Chondrocyte (in vitro differentiated cells): Measurements from ENCODE around the gene SLC1A1. TPM values are rescaled to one million over a fixed set of nuclear protein-coding genes. Genes with fewer than 3 reads are reported as not detected.
"Not testable (repeated sequence)": the region's sequence is repeated elsewhere in the genome, so short reads cannot be mapped to it uniquely, and the experiment has no call there.

ENCODE experiments used
- DNase-seq: peaks from one replicate; pipeline ENCODE4 v3.0.0; 2021; ENCODE audit warnings: mixed read lengths, low spot score
- H3K27ac Mint-ChIP-seq: one replicate; pipeline ENCODE4 v1.8.0; 2021; ENCODE audit warnings: mild to moderate bottlenecking, moderate library complexity, mixed read lengths; ENCODE audit not compliant: unreplicated experiment
- H3K27me3 Mint-ChIP-seq: 2 replicates; pipeline ENCODE4 v1.8.0; 2021; ENCODE audit warnings: low read depth, mixed read lengths
- H3K36me3 Mint-ChIP-seq: 2 replicates; pipeline ENCODE4 v1.8.0; 2021; ENCODE audit warnings: low read depth, mixed read lengths
- H3K4me1 Mint-ChIP-seq: 2 replicates; pipeline ENCODE4 v1.8.0; 2021; ENCODE audit warnings: low read depth, mild to moderate bottlenecking, mixed read lengths
- H3K4me3 Mint-ChIP-seq: one replicate; pipeline ENCODE4 v1.8.0; 2021; ENCODE audit warnings: mild to moderate bottlenecking, moderate library complexity, mixed read lengths; ENCODE audit not compliant: unreplicated experiment
- H3K9me3 Mint-ChIP-seq: 2 replicates; pipeline ENCODE4 v1.8.0; 2021; ENCODE audit warnings: low read depth, mixed read lengths
- total RNA-seq: library from RNA; stranded (reverse); gene quantifications from 3 replicates; pipeline ENCODE4 v1.2.1, GENCODE V29; 2021
- TF ChIP-seq, protein P1 (sequence below): fragments of 200-600 bp; sonication (generic); IDR thresholded peaks from 2 replicates; pipeline ENCODE4 v1.5.0; 2021; ENCODE audit warnings: antibody characterized with exemption, mild to moderate bottlenecking, moderate library complexity

The SLC1A1 gene
- total RNA-seq, 1 donor from 2014 or later = 11.0 TPM

- Mint-ChIP-seq H3K36me3 (peaks cover 4% of the 10 kb centered on the region), H3K4me3 (no peak overlapping the region), H3K27me3 (no peaks in the 10 kb centered on the region), H3K4me1 (peaks cover 14% of the 10 kb centered on the region), H3K9me3 (peaks cover 9% of the 10 kb centered on the region), H3K27ac (no peak overlapping the region)
- DNase-seq = no peak
- TF ChIP-seq, protein P1, sequence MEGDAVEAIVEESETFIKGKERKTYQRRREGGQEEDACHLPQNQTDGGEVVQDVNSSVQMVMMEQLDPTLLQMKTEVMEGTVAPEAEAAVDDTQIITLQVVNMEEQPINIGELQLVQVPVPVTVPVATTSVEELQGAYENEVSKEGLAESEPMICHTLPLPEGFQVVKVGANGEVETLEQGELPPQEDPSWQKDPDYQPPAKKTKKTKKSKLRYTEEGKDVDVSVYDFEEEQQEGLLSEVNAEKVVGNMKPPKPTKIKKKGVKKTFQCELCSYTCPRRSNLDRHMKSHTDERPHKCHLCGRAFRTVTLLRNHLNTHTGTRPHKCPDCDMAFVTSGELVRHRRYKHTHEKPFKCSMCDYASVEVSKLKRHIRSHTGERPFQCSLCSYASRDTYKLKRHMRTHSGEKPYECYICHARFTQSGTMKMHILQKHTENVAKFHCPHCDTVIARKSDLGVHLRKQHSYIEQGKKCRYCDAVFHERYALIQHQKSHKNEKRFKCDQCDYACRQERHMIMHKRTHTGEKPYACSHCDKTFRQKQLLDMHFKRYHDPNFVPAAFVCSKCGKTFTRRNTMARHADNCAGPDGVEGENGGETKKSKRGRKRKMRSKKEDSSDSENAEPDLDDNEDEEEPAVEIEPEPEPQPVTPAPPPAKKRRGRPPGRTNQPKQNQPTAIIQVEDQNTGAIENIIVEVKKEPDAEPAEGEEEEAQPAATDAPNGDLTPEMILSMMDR = no peak
These were observed 48.4 kb downstream of the SLC1A1 start for GRCh38 chr9:4538621-4539020.

GRCh38 chr9:4540425-4540824 is 50.2 kb downstream of the SLC1A1 start:
- H3K36me3 Mint-ChIP-seq = peaks cover 5% of the 10 kb centered on the region
- H3K4me1 Mint-ChIP-seq = peaks cover 20% of the 10 kb centered on the region
- no peaks in the 10 kb centered on the region for H3K9me3 Mint-ChIP-seq
- no peak overlapping the region for H3K4me3 Mint-ChIP-seq
- no peak for DNase-seq
- TF ChIP-seq, protein P1 = no peak
- H3K27ac Mint-ChIP-seq = no peak overlapping the region
- no peaks in the 10 kb centered on the region for H3K27me3 Mint-ChIP-seq

DNA sequence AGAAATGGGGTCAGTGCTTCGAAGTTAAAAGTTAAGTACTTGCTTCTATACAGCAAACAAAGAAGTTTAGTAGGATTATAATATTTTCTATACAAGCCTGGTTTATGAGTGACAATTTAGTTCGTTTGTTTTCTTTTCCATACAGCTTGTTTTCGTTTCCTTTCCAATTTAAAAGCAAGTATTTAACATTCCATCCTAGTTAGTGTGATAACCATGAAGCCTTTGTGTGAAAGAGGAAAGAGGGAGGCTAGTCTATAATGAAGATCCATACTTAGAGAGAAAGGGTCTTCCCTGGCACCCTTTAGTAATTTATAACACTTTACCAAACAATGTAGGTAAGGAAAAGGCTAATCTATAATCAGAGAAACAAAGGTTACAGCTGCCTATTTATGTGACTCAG is 51.0 kb downstream of the SLC1A1 start:
- Mint-ChIP-seq H3K27ac (no peak overlapping the region), H3K27me3 (no peaks in the 10 kb centered on the region), H3K4me1 (peaks cover 23% of the 10 kb centered on the region), H3K9me3 (no peaks in the 10 kb centered on the region), H3K36me3 (peaks cover 5% of the 10 kb centered on the region), H3K4me3 (no peak overlapping the region)
- DNase-seq = no peak
- TF ChIP-seq, protein P1 = no peak

DNA sequence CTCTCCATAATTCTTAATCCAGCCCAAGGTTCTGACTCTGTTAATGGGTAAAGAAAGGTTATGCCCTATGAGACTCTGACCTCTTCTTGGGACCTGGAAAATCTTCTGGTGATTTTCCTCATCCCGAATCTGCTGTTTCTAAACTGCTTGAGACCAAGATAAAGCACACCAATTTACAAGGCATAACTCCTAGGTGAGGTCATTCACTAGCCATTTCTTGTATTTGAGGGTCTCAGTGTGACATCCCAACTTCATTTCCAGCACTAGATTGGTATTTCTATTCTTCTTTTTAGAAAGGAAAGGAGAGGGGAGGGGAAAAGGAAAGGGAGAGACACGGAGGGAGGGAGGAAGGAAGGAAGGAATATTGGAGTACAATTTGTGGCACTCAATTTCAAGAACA is 51.6 kb downstream of the SLC1A1 start:
- peaks cover 5% of the 10 kb centered on the region for H3K36me3 Mint-ChIP-seq
- peaks cover 28% of the 10 kb centered on the region for H3K4me1 Mint-ChIP-seq
- TF ChIP-seq, protein P1 = no peak
- H3K27me3 Mint-ChIP-seq = no peaks in the 10 kb centered on the region
- H3K4me3 Mint-ChIP-seq = no peak overlapping the region
- DNase-seq = no peak
- no peaks in the 10 kb centered on the region for H3K9me3 Mint-ChIP-seq
- no peak overlapping the region for H3K27ac Mint-ChIP-seq

- DNase-seq, H3K36me3 Mint-ChIP-seq, H3K27me3 Mint-ChIP-seq, H3K4me3 Mint-ChIP-seq, H3K27ac Mint-ChIP-seq, H3K9me3 Mint-ChIP-seq: not testable (repeated sequence)
- H3K4me1 Mint-ChIP-seq = peaks cover 40% of the 10 kb centered on the region
These were observed 54.4 kb downstream of the SLC1A1 start for GRCh38 chr9:4544714-4545113.

- H3K4me1 Mint-ChIP-seq = peaks cover 36% of the 10 kb centered on the region
These were observed 56.7 kb downstream of the SLC1A1 start for GRCh38 chr9:4547016-4547415.

More at GRCh38 chr9:4547016-4547415, 56.7 kb downstream of the SLC1A1 start:
- TF ChIP-seq, protein P1 = no peak
- no peaks in the 10 kb centered on the region for H3K27me3 Mint-ChIP-seq
- H3K4me3 Mint-ChIP-seq = no peak overlapping the region
- no peaks in the 10 kb centered on the region for H3K9me3 Mint-ChIP-seq
- no peak for DNase-seq
- peaks cover 5% of the 10 kb centered on the region for H3K36me3 Mint-ChIP-seq
- H3K27ac Mint-ChIP-seq = peak overlapping the region; percentile 34
